Hypothalamus (tissue), 51 donors: ENCODE measurements around the gene GRID1.
"Not testable (repeated sequence)": the region's sequence is repeated elsewhere in the genome, so short reads cannot be mapped to it uniquely, and the experiment has no call there.

Experiments
- DNase-seq, 51 donors: peaks; one replicate each; lab custom pipeline; 2025; lab: John Stamatoyannopoulos, UW

The GRID1 gene

DNA sequence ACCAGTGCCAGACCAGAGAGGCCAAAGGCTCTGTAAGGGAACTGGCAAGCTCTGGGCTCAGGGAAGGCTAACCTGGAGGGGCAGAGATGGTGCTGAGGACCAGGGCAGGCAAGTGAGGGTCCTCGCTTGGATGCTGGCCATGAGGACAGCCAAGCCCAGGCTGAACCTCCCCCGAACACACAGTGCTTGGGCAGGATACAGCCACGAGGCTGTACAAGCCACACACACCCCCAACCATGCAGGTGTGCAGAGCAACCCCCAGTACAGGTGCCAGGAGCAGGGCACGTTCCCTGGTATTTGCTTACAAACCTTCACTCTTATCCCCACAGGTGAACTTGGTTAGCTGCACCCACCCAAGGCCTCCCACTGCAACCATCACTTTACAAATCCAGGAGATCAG is 185.7 kb downstream of the GRID1 start:
- no peak for DNase-seq

DNA sequence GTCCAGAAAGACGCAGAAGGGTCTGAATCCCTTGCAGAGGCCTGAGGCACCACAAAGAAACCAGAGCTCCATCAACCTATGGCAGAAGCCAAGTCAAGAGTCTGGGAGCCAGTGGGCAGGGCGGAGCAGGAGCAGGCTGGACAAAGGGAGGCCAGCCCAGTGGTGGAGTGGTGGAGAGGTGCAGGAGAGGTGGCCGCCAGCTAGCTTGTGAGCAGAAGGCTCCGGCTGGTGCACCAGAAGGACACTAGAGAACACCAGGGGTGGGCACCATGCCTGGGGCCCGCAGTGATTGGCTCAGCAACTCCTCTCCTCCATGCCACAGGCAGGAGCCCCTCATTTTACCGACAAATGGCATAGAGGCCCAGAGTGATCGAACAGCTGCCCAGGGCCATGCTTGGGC is 186.6 kb downstream of the GRID1 start:
- DNase-seq: no peak

DNA sequence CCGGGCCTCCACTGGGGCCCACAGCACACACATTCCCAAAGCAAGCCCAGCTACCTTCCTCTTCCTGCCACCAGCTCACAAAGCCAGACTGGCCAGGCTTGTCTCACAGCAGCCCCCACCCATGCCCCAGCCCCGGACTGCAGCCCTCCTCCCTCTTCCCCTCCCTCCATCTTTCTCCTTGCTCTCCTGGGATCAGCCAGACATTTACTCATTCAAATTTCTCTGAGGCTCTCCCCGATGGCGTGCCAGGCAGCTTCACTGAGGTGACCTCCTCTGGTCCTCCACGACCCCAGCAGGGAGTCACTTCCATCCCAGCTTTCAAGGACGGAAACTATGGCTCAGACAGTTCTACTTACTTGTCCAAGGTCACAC is 187.5 kb downstream of the GRID1 start:
- no peak for DNase-seq

DNA sequence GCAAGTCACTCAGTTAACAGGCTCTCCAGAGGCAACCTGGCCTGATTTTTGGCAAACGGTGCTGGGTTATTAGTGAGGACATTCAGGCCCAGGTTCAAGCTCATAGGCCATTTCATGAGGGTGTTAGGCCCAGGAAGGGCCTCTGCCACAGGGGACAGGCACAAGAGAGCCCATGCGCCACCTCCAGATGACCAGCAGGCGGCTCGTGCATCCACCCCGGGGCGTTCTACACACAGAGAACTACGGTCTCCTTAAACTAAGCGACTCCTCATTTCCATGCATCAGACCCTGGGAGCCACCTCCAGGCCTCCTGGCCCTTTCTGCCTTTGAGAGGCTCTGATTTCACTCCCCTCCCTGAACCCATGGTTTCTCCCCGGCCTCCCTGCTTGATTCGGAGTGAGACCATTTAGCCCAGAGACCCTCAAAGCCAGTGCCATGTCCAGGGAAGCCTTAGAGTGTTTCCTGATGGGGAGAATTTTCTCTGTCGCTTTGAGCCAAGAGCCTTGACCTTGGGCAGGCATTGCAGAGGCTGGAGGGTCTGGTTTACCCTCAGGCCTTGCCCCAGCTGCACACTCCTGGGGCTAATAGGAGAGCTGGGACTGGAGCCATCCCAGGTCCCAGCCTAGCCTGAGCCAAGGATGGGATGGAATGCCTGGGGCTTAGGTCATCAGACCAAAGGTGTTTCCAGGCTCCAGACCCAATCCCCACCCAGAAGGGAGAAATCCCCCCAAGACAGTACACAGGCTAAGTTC is 188.0 kb downstream of the GRID1 start:
- peak in 9 of 51 donors; percentile 7 to 38 (median 15) for DNase-seq

DNA sequence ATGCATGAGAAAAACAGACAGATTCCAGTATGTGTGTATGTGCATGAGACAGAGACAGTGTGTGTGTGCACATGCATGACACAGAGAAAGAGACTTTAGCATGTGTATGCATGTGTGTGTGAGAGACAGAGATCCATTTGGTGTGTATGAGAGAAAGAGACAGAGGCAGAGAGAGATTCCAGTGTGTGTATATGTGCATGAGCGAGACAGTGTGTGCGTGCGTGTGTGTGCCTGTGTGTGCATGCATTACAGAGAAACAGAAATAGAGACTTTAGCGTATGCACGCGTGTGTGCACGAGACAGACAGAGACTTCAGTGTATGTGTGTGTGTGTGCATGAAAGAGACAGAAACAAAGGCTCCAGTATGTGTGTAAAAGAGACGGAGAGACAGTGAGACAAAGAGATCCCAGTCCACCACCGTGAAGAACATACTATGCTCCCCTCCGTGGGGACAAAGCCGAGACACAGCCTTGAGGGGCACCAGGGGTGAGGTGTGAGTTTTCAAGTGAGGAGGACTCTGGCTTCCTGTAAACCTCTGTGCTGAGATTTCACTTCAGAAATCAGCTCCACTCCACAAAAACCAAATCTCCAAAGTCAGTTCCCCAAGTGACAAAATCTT is 188.9 kb downstream of the GRID1 start:
- peak in 1 of 51 donors; percentile 9 for DNase-seq

DNA sequence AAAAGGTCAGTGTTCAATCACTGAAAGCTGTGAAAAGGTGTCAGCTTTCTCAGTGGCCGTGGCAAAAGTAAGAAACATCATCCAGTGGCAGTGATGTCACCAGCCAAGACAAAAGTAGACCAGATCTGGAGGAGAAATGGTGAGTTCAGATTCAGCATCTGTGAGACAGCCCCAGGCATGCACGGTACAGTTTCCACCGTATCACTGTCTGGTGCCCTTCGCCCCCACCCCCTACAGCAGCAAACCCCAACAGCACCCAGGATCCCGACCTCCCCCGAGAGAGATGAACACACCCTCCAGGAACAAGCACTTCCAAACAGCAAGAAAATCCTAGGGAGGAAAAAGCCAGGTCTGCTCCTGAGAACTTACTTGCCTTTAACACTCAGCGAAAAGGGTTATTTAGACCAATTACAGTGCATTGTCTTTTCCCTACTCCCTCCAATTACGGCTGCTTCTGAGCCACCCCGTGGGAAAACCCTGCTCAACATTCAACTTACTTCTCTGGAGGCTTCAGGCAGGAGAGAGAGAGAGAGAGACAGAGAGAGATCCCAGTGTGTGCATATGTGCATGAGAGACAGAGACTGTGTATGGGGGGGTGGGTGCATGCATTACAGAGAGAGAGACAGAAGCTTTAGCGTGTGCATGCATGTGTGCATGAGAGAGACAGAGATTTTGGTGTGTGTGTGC is 189.6 kb downstream of the GRID1 start:
- no peak for DNase-seq

DNA sequence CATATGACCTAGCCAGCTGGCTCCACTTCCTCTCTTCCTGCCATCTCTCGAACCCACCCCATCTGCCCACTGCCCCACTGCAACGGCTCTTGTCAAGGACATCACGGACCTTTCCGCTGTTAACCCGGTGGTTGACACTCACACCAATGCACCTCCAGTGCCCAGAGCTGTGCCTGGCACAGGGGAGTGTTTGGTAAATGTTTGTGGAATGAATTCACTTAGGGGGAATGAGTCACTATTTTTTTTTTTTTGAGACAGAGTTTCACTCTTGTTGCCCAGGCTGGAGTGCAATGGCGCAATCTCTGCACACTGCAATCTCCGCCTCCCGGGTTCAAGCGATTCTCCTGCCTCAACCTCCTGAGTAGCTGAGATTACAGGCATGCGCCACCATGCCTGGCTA is 191.1 kb downstream of the GRID1 start:
- DNase-seq: not testable (repeated sequence)

DNA sequence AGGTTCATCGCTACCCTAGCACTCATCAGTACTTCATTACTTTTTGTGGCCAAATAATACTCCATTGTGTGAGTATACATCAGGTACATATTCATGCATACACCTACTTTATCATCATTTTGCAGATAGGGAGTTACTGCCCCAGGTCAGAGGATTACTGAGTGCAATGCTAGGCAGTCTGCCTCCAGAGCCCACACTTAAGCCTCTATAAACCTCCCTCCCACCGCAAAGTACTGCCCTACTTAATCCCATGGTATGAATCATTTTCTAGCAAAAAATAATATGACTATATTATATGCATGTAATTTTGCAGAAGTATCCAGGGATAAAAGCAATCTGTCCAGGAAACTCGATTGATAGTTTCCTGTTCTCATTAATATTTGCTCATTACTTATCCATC is 194.3 kb downstream of the GRID1 start:
- no peak for DNase-seq

DNA sequence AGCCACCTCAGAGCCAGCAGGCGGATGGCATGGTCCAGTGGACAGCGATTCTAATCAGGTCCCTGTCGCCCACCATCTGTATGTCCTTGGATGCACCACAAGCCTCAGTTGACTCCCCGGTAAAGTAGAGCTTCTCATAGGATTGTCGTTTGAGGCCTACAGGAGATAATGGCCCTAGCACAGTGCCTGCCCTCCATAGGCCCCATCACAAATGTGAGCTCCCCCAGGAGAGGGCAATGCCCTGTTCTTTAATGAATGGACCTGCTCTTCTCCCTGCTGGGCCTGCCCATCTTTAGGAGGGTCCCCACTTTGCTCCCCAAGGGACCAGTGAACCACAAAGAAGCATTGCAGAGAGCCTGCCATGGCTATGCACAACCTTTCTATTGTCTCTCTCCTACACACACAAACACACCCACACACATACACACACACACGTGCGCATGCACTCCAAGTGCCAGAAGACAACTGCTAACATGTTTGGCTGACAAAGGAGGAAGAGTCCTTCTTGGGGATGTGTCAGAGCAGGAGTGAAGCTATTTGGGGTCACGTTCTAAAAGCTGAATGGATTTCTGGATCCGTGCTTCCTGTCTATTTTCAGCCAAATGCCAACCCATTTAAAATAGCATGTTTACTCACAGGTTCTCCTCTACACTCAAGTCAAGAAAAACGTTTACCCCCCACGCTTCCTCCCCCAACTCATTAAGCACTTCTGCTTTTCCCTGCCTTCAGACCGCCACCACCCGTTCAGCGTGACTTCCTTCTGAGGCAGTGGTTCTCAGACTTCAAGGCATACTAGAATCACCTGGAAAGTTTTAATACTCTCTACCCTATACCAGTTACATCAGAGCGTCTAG is 196.1 kb downstream of the GRID1 start:
- DNase-seq: no peak

DNA sequence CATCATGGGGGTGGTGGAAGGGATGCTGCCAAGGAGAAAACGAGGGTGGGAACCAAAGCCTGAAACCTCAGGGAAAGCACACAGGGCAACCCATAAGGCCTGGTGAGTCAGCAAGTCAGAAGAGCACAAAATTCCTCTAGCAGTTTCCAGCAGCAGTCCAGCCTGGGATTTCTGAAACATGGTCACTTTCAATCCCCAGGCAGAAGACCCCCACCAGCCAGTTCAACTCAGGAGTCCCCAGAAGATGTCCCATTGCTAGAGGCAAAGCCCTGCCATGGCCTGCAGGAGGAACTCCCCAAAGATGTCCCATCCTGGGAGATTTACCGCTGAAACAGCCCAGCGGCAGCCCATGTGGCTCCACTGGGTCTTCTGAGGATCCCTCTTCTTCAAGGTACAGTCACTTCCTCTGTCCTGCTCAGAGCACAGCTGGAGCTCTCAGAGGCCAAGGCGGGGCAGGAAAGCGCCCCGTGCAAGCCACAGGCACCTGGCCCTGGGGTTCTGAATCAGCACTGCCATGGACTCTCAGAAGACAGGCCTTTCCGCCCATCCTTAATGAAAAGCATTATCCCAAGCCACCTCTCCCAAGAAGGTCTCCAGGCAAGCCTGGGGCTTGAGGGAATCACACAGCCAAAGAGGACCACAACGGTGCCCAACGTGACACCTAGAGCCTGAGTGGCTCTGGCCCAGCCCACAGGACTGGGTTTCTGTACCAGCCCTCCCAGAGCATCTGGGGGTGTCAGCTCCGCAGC is 196.9 kb downstream of the GRID1 start:
- no peak for DNase-seq

DNA sequence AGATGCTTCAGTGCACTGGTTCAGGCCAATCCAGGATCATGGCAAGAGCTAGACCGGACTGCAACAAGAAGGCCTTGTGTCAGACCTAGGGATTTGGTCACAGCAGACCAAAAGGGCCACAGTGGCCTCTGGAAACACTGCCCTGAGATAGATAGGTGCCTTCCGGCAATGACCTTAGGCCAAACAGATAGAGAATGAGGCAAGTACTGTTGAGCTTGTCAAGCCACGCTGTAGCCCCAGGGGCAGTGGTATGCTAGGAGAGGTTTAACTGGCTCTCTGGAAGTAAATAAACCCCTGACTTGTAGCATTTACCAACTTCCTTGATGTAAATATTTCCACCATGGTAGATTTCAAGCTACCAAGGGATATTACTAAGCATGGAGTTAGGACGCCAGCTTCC is 197.5 kb downstream of the GRID1 start:
- no peak for DNase-seq

DNA sequence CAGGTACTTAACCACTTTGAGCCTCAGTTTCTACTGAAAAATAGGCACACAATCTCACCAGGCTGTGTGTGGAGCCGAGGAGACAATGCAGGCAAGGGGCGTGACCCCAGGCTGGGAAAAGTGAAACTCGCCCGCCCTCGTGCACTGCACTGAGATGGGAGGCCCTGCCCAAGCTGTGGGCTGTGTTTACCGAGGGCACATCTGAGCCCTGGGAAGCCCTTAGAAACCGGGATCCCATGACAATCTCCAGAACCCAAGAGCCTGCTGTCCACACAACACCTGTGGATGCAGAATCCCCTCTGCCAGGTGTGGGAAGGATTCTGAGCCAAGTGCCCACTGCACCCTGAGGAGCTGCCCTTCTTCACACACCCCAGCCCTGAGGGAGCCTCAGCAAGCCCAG is 198.3 kb downstream of the GRID1 start:
- DNase-seq: no peak

DNA sequence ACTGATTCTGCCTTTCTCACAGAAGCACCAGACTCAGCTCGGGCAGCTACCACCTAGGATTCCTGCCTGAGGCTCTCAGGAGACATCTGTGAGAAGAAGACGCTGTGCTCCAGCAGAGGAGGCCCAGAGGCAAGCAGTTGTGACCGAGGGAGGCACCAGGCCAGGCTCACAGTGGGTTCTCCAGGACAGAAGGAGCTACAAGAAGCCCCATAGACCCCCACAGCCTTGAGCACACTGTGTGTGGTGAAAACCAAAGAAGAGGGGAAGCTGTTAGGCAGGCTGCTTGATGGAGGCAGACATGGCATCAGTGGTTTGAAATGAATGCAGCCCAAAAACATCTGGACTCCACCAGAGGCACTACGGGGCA is 198.8 kb downstream of the GRID1 start:
- no peak for DNase-seq

DNA sequence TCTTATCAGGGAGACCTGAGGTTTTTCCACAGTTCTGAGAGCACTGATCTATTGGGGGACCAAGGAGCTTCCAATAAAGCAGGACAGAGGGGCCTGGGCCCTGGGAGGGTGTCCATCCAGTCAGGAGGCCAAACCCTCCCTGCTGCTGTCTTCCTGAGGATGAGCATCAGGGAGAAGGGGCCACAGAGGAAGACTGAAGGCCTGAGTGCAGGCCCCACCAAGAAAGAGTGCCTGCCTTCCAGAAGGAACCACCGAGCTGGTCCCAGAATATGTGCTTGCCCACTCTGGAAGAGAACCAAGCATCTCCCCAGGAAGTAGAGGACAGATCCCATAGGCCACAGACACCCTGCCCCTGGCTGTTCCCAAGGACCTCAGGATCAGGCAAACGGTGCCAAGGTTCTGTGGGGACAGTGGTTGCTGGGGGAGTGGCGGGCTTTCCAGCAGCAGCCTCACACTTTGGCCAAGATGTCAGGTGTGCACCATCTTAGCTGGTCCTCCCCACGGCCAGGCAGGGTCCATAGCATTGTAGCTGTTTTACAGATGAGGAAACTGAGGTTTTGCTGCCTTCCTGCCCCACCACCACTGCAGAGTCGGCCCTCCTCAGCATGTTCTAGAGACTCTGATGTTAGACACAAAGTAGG is 199.4 kb downstream of the GRID1 start:
- no peak for DNase-seq

DNA sequence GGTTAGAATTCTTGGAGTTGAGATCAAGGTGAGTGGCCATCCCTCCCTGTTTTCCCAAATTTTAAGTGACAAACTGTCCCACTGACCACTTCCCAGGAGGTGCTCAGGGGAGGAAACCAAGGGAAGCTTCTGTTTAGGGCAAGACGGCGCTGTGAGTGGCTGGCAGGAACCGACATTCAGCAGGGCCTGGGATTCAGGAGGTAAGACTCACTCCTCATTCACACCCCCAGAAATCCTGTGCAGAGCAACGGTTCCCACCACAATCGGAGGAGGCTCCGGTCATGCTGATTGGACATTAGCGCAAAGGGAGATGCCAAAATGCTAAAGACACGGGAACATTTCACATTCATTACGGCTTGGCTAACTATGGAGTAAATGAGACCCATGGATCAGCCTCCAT is 200.9 kb downstream of the GRID1 start:
- DNase-seq: no peak

DNA sequence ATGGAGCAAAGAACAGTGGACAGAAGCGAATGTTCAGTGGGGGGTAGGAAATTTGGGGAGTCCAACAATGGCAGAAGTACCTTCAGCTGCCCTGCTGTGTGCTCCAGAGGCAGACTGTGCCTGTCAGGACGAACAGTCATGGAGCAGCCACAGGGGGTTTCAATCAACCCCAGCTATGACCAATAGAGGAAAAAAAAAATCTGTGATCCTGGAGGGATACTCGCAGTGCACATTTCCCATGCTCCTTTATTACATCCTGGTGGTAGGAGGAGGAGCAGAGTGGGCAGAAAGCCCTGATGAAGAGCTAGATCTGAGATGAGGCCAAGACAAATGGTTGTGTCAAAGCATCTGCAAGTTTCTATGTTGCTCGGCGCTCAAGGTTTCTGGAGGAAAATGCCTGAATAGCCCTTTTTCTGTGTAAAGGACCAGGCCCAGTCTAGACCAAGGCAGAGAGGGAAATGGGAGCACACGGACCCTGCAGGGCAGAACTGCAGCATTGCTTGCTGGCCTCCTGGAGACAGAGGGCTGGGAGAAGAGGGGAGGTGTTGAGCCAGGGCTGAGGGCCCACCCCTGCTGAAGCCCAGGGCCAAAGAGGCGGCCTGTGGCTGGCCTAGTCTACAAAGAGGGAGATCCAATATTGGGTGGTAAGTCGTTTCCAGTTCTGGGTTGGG is 201.5 kb downstream of the GRID1 start:
- DNase-seq: no peak

DNA sequence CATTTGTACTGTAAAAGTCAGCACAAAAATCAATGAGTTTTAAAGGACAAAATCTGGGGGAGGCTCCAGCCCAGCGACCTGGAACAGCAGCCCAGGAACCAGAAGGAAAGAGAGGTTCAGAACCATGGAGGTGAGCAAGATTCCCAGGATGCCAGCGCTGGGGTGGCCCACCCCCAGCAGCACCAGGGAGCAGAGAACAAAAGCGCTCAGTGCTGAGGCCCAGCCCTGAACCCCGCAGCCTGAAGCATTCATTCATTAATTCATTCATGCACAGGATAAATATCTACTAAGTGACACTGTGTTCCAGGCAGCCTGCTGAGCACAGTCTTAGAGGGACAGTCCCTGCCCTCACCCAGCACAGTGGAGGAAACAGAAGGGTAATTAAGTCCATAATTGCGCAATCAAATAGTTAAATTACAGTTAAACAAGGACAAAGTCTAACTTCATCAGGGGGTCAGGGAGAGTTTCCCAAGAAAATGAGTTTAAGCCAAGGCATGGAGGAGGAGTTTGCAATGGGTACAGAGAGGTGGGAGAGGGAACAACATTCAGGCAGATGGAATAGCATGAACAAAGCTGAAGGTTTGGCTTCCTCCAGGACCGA is 202.3 kb downstream of the GRID1 start:
- DNase-seq: no peak

DNA sequence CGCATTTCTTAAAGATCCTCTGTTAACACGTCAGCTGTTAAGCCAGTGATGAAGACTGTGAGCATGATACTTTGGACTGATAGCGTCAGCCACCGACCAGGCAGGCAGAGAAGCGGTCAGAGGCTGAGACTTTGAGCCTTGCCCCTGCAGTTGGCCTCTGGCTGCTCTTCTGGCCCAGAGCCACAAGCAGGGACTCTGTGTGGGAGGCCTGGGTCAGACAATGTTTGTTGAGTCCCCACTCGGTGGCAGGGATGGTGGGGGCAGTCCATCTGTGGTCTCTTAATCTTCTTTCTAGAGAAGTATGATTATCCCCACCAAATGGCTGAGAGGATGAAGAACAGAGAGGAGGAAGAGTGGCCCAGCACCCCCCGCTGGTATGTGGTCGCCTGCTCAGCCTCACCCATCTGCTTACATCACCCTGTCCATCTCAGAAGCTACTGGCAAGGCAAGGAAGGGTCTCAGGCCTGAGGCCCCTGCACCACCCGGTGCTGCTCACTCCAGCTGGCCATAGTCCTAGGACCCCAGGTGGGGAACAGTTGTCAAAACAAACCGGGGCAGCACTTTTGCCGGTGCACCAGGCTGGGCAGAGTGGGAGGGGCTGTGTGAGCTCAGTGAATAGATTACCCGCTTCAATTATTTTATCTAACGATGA is 202.9 kb downstream of the GRID1 start:
- DNase-seq: no peak
